ENCODE results near the gene CADPS2. TPM values are rescaled to one million over a fixed set of nuclear protein-coding genes. Genes with fewer than 3 reads are reported as not detected.

Gene CADPS2
- polyA plus RNA-seq, 3 donors, result not detected

DNA sequence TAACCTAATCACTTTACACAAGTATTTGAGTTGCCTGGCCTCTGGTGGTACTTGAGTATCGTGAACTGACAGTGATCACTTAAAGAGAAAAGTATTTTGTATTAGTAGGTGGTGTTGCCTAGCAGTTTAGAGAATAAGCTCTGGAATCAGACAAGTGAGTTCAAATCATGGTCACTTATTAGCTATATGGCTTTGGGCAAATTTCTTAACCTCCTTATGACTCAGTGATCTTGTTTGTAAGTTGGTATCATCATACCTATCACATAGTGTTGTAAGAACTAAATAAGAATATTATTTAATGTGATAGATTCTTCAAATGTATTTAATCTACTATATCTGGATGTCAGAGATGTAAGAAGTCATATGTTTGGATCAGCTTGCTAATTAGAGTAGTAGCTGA, 351.2 kb downstream of the CADPS2 start:
- Mint-ChIP-seq H3K9me3 (no peaks in the 10 kb centered on the region), H3K36me3 (no peaks in the 10 kb centered on the region), H3K27me3 (ENCODE audit: low read depth in 3 of 3) (peaks cover 0 to 3% (median 1%) of the 10 kb centered on the region in 3 donors), H3K27ac (no peak overlapping the region), H3K4me1 (no peaks in the 10 kb centered on the region), H3K4me3 (no peak overlapping the region)
- Histone ChIP-seq H3K4me2 (replicated peaks; ENCODE audit: extremely low read depth, low read length, poor library complexity, severe bottlenecking) (no peak overlapping the region), H3K27ac (ENCODE audit: low read depth in 1 of 2, low read length in 2 of 2) (no peak overlapping the region), H3K4me3 (replicated peaks in 1 of 3; ENCODE audit: low read depth in 2 of 3, low read length in 3 of 3) (no peak overlapping the region), H3K79me2 (ENCODE audit: insufficient read depth, low read length) (no peaks in the 10 kb centered on the region), H2AFZ (ENCODE audit: insufficient read depth, low read depth, low read length, poor library complexity, severe bottlenecking) (no peak overlapping the region), H3K36me3 (replicated peaks in 1 of 2; ENCODE audit: control insufficient read depth in 1 of 2, insufficient read depth in 2 of 2, low read length in 2 of 2) (no peaks in the 10 kb centered on the region), H3K4me1 (ENCODE audit: control insufficient read depth in 1 of 2, insufficient read depth in 2 of 2, low read length in 2 of 2) (no peaks in the 10 kb centered on the region), H3K9me3 (replicated peaks in 1 of 2; ENCODE audit: control insufficient read depth in 1 of 2, insufficient read depth in 1 of 2, low read length in 2 of 2) (no peaks in the 10 kb centered on the region), H4K20me1 (ENCODE audit: insufficient read depth, low read length) (no peaks in the 10 kb centered on the region), H3K27me3 (ENCODE audit: control insufficient read depth in 2 of 2, insufficient read depth in 2 of 2, low read length in 2 of 2) (no peaks in the 10 kb centered on the region), H3K9ac (ENCODE audit: insufficient read depth, low read length, poor library complexity, severe bottlenecking) (no peak overlapping the region)
- intact Hi-C loops (cut with micrococcal nuclease), result no loop called here
- TF ChIP-seq, protein P1, sequence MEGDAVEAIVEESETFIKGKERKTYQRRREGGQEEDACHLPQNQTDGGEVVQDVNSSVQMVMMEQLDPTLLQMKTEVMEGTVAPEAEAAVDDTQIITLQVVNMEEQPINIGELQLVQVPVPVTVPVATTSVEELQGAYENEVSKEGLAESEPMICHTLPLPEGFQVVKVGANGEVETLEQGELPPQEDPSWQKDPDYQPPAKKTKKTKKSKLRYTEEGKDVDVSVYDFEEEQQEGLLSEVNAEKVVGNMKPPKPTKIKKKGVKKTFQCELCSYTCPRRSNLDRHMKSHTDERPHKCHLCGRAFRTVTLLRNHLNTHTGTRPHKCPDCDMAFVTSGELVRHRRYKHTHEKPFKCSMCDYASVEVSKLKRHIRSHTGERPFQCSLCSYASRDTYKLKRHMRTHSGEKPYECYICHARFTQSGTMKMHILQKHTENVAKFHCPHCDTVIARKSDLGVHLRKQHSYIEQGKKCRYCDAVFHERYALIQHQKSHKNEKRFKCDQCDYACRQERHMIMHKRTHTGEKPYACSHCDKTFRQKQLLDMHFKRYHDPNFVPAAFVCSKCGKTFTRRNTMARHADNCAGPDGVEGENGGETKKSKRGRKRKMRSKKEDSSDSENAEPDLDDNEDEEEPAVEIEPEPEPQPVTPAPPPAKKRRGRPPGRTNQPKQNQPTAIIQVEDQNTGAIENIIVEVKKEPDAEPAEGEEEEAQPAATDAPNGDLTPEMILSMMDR (IDR thresholded peaks at IDR 0.05), result no peak
- no peak for DNase-seq
- WGBS (ENCODE audit: insufficient coverage), result no CpG with 5 or more reads among the region's 1 CpG

DNA sequence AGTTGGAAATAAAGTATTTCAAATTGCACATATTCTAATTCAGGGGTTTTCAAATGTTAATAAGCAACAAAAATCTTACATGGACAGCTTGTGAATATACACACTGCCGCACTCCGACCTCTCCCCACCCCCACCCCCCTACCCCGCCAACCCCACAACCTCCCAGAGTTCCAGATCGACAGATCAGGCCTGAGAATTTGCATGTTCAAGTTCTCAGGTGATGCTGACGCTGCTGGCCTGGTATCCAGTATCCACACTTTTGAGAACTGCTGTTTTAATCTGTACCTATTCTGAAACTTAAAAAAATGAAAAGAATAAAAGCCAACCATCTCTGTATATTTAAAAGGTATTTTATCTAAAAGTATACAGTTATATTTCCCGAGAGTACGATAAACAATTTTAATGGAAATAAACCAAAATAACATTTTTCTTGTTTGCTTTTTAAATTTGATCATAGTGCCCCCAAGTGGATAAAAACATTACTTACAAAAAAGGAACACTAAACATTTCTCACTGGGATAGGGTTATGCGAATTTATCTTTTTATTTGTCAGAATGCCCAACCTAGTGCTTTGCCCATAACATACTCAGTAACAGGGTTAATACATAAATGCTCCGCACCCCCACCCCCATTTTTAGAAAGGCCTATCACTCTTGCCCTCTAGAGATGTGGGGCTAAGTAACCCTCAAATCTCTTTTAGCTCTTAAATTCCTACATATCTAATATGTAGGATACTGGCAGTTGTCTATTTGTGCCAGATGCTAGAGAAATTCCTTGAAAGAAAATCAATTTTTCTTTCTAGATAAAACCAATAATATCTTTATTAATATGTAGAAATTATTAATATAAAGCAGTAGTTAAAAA, 353.6 kb downstream of the CADPS2 start:
- Histone ChIP-seq H3K27ac (ENCODE audit: low read depth in 1 of 2, low read length in 2 of 2) (no peak overlapping the region), H3K9me3 (replicated peaks in 1 of 2; ENCODE audit: control insufficient read depth in 1 of 2, insufficient read depth in 1 of 2, low read length in 2 of 2) (no peaks in the 10 kb centered on the region), H3K36me3 (replicated peaks in 1 of 2; ENCODE audit: control insufficient read depth in 1 of 2, insufficient read depth in 2 of 2, low read length in 2 of 2) (no peaks in the 10 kb centered on the region), H3K79me2 (ENCODE audit: insufficient read depth, low read length) (no peaks in the 10 kb centered on the region), H3K4me3 (replicated peaks in 1 of 3; ENCODE audit: low read depth in 2 of 3, low read length in 3 of 3) (no peak overlapping the region), H2AFZ (ENCODE audit: insufficient read depth, low read depth, low read length, poor library complexity, severe bottlenecking) (no peak overlapping the region), H3K4me1 (ENCODE audit: control insufficient read depth in 1 of 2, insufficient read depth in 2 of 2, low read length in 2 of 2) (no peaks in the 10 kb centered on the region), H3K9ac (ENCODE audit: insufficient read depth, low read length, poor library complexity, severe bottlenecking) (no peak overlapping the region), H3K4me2 (replicated peaks; ENCODE audit: extremely low read depth, low read length, poor library complexity, severe bottlenecking) (no peak overlapping the region), H4K20me1 (ENCODE audit: insufficient read depth, low read length) (no peaks in the 10 kb centered on the region), H3K27me3 (ENCODE audit: control insufficient read depth in 2 of 2, insufficient read depth in 2 of 2, low read length in 2 of 2) (no peaks in the 10 kb centered on the region)
- intact Hi-C loops (cut with micrococcal nuclease), result no loop called here
- no CpG with 5 or more reads among the region's 9 CpGs for WGBS (ENCODE audit: insufficient coverage)
- TF ChIP-seq, protein P1 (IDR thresholded peaks at IDR 0.05), result no peak
- Mint-ChIP-seq H3K4me3 (no peak overlapping the region), H3K9me3 (no peaks in the 10 kb centered on the region), H3K27ac (no peak overlapping the region), H3K27me3 (ENCODE audit: low read depth in 3 of 3) (peaks cover 0 to 1% (median 1%) of the 10 kb centered on the region in 3 donors), H3K4me1 (no peaks in the 10 kb centered on the region), H3K36me3 (no peaks in the 10 kb centered on the region)
- DNase-seq, result no peak

All from CD14-positive monocyte (primary cell).